ENCODE measurements around the gene TNFRSF1A.
A peak's percentile ranks its signal among the peaks of the same experiment; 100 is the strongest.

The TNFRSF1A gene

DNA sequence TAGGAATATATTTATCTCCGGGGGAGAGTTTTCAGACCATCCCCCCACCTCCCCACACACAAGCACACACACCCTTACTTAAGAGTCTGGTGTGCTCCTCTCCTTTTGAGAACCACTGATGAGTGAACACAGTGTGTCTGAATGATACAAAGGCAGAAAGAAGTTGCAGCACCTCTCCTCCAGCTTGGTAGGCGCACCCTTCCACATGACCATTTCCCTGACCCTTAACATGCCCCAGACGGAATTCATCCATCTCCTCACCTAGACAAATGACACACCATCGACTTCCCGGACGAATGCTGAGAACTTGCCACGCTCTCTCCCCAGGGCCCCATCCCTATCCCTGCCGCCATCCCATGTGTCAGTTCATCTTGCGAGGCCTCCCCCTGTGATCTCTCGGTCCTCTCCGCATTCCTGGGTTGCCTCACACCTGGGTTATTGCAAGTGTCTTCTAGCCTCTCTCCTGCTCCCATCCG lies 3.9 kb downstream of the TNFRSF1A start:
- DNase-seq (ENCODE audit: low read depth in 1 of 2, low spot score in 1 of 2): no peak

DNA sequence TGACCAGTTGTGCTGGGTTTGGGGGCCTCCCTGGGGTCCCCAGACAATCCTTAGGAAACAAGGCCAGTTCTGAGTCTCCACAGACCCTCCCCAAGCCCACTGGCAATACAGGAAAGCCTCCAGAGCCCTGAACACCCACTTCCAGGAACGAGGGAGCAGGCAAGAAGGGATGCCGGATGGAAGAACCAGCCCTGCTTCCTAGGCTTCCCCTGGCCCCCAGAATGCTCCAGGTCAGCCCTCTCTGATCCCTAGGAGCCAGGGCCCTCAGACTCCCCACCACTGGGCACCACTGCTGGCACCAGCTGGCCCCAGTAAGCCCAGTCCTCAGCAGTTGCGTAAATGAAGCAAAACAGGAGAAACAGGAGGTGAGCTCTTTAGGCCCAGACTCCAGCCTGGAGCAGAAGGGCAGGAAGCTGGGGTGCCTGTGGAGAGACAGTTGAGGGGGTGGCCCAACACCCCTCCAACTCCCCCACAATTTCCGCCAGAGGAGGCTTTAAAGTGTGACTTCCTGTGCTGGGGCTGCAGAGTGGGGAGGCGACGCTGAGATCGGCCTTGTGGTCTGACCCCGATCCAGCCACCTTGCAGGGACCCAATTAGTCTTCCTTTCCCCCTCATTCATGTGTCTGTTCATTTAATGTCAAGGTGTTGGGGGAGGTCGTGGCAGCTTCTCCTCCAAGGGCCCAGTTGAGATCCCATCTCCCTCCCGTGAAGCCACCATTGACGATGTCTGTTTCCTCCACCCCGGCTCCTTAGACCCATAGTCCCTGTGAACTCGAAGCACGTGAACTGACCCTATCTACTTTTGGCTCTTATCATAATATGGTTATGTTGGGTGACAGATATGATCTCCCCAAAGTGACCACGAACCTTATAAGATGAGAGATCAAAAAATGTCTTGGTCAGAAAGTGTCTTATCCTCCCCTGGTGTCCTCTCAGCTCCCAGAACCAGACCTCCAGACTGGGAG lies 4.7 kb downstream of the TNFRSF1A start:
- DNase-seq (ENCODE audit: low read depth in 1 of 2, low spot score in 1 of 2): no peak

DNA sequence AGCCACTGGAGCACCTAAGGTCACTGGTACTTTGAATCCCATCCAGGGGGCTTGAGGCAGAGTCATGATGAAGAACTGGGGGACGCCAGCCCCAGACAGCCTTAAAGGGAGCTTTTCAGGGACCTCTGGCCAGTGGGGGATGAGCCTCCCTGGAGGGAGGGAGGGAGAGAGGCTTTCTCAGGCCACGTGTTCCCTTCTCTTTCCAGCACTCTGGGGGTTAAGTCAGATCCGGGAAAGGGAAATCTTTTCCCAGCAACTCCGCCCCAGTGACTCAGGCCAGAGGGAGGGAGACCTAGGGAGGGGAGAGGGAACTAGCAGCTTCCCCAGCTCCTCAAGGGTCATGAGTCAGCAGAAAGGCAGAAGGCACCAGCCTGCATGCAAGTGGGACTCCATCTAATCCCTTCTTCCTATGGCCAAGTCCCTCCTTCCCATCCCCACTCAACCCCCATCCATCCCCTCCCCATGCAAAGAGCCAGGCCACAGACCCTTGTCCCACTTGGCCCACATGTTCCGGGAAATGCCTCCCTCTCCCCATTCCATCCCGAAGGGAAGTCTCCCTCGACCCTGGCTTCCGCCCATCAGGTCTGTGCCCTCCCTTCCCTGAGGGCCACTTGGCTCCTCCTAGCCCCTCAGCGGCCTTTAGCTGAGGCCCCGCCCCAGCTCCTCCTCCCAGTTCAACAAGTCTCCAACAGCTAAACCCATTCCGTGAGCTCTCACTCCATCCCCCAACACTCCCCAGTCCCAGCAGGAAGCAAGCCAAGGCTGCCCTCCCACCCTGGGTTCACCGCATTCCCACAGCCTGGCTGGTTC lies 5.6 kb downstream of the TNFRSF1A start:
- DNase-seq (ENCODE audit: low read depth in 1 of 2, low spot score in 1 of 2): peak in 1 of 2 donors; percentile 39

DNA sequence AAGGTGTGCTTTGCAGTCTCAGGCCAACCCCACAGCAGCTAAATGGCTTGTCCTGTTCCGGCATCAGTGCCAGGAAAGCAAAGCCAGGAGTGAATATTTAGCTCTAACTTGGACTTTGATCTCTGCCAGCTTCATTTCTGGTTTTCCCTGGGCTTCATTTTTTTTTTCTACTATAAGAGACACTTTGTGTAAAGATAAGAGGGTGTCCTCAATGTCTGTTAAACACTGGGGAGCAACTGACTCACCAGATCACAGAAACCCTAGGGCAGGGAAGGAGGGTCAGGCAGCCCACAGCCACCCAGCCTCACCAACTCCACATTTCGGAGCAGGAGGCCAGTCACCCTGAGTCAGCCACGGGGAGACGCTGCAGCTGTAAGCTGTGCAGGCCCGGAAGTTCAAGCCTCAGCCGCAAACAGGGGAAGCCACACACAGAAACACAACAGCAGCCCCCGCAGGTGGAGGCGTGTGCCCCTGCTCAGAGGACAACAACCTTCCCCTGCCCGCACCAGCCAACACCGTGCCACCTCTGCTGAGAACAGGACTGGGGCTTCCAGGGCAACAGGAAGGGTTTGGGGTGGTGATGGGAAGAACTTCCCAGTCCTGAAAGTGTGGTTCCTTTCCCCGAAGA lies 6.3 kb downstream of the TNFRSF1A start:
- peak; percentile 61 to 86 for DNase-seq (ENCODE audit: low read depth in 1 of 2, low spot score in 1 of 2)

DNA sequence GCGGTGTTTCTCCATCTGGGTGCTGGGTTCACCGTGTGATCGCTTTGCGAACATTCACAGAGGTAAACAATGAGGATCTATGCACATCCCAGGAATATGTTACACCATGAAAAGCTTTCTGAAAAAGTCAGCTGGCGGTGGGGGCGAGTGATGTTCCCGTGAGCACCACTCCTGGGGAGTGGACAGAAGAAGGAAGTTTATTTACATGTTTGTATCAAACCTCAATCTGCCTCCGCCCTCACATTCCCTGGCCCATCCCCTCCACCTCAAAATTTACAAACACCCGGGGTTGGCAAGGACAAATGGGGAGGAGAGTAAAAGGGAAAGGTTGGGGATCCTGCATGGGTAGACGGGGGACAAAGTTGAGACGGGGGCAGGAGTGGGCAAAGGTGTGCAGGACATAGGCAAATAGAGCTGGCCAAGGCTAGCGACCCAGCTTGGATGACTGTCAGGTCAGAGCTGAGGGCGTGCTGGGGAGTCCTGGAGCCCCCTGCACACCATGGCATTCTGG lies 6.9 kb downstream of the TNFRSF1A start:
- DNase-seq (ENCODE audit: low read depth in 1 of 2, low spot score in 1 of 2): no peak

DNA sequence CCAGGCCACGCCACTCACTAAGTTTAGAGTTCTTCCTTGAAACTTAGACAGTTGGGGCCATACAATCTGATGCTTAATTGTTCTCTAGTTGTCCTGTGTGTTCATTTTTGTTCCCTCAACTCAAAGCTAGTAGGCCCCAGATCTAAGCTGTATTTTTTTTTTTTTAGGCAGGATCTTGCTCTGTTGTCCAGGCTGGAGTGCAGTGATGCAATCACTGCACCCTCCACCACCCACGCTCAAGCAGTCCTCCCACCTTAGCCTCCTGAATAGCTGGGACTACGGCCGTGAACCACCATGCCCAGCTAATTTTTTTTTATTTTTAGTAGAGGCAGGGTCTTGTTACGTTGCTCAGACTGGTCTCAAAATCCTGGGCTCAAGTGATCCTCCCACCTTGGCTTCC lies 7.5 kb downstream of the TNFRSF1A start:
- DNase-seq (ENCODE audit: low read depth in 1 of 2, low spot score in 1 of 2): no peak

DNA sequence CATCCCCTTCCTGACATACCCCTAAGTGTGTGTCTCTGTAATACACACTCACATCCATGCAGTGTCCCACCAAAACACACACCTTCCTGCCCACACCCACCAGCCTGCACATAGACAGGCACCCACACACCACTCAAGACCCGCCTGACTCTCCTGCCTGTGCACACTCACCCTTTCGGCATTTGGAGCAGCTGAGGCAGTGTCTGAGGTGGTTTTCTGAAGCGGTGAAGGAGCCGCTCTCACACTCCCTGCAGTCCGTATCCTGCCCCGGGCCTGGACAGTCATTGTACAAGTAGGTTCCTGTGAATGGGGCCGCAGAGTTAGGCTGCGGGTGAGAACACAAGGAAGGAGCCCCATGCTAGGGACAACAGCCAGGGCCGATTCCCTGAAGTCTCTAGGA lies 8.3 kb downstream of the TNFRSF1A start:
- DNase-seq (ENCODE audit: low read depth in 1 of 2, low spot score in 1 of 2): no peak

DNA sequence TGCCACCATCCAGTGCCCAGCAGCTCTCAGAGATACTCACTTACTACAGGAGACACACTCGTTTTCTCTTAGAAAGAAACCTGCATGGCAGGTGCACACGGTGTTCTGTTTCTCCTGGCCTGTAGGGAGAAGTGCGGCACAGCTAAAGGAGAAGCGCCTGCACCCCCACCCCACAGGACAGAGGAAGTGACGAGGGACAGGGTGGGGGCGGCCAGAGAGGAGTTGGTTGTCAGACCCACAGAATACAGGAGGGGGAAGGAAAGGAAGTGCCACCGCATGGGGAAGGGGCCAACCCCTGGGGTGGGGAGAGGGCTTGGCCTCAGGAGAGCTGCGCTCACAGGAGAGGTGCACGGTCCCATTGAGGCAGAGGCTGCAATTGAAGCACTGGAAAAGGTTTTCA lies 8.8 kb downstream of the TNFRSF1A start:
- no peak for DNase-seq (ENCODE audit: low read depth in 1 of 2, low spot score in 1 of 2)

DNA sequence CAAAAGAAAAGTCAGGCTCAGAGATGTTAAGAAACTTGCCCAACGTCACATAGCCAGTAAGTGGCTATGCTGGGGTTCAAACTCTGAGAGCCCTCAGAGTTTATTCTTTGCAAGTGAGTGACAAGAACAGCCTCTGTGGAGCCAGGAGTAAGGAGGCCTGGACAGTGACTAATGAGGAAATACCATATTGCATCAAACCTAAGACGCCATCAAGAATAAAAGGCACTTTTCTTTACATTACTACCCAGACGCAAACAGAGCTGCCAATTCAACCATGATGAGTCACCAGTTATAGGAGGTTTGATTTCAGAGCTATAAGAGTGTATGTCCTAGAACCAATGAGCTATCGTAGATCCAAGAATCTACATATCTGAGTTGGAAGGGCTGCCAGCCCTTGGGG lies 9.4 kb downstream of the TNFRSF1A start:
- DNase-seq (ENCODE audit: low read depth in 1 of 2, low spot score in 1 of 2): no peak

DNA sequence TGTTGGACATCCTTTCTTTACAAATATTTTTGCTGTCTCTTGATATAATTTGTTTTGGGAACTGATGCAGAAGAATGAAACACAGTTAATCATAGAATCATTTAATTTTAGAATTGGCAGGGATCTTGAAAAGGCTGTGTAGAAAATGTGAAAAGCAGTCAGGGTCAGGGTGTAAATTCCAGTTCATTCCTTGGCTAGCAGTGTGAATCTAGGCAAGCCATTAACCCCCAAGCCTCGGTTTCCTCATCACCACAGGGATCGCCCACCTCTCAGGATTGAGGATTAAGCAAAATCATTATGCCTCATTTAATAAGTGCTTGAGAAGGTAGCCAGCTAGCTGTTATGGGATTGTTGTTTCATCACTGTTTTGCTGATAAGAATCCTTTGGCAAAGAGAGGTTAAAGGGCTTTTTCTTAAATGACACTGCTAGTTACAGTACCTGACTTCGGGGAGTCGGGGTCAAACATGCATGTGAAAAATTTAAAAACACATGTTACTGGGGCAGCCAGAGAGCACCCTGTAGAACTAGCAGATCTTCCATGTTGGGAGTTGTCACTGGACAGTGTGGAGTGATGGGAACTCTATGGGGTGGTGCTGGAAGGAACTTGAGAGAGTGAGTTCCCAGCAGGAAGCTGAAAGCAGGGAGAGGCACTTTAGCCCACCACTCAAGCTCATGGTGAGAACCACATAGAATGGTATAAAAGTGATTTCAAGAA lies 10.7 kb downstream of the TNFRSF1A start:
- DNase-seq (ENCODE audit: low read depth in 1 of 2, low spot score in 1 of 2): no peak

DNA sequence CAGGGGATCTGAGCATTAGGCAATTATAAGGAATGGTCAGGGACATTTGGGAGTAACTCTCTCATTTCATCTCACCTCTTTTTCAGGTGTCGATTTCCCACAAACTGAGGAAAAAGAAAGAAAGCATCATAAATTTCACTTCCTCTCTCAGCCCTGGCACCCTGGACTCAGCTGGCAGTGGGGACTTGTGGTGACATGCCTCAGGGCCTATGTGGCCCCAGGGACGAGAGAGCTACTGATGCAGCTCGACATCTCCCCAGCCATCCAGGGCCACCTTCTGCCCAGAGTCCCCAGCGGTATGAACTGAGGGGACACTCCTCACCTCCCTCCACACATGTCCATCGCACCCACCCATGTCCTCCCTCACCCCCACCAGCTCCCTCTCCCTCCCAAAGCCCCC lies 11.7 kb downstream of the TNFRSF1A start:
- no peak for DNase-seq (ENCODE audit: low read depth in 1 of 2, low spot score in 1 of 2)

DNA sequence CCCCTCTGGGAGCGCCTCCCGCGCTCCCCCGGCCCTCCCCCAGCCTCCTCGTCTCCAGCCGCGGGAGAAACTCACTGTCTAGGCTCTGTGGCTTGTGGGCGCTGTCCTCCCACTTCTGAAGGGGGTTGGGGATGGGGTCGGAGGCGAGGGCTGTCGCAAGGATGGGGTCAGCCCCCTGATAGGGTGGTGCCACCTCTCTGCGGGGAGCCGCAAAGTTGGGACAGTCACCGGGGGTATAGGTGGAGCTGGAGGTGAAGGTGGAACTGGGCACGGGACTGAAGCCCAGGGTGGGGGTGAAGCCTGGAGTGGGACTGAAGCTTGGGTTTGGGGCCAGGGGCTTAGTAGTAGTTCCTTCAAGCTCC lies 12.2 kb downstream of the TNFRSF1A start:
- no peak for DNase-seq (ENCODE audit: low read depth in 1 of 2, low spot score in 1 of 2)

DNA sequence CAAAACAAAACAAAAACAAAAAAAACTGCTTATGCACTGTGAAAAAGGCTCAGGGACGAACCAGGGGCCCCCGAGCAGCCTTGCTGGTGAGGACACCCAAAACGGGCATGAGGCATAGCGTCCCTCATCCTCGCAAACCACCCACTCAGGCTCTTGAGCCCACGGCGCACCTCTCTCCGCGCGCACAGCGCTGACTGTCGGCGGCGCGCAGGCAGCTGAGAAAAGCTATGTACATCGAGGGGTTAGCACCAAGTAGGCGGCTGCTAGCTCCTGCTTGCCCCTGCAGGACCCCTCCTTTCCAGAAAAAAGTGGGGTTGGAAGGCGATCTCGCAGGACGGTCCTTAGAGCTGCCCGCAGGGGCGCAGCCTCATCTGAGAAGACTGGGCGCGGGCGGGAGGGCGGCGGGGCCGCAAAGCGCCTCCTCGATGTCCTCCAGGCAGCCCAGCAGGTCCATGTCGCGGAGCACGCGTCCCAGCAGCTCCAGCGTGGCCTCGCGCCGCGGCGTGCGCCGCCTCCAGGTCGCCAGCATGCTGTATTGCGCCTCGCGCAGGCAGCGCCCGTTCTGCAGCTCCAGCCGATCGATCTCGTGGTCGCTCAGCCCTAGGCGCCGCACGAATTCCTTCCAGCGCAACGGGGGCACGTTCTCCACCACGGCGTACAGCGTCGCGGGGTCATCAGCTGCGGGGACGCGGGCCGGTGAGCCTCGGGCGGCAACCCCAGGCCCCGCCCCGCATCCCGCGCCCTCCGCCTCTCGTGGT lies 12.8 kb downstream of the TNFRSF1A start:
- DNase-seq (ENCODE audit: low read depth in 1 of 2, low spot score in 1 of 2): no peak

DNA sequence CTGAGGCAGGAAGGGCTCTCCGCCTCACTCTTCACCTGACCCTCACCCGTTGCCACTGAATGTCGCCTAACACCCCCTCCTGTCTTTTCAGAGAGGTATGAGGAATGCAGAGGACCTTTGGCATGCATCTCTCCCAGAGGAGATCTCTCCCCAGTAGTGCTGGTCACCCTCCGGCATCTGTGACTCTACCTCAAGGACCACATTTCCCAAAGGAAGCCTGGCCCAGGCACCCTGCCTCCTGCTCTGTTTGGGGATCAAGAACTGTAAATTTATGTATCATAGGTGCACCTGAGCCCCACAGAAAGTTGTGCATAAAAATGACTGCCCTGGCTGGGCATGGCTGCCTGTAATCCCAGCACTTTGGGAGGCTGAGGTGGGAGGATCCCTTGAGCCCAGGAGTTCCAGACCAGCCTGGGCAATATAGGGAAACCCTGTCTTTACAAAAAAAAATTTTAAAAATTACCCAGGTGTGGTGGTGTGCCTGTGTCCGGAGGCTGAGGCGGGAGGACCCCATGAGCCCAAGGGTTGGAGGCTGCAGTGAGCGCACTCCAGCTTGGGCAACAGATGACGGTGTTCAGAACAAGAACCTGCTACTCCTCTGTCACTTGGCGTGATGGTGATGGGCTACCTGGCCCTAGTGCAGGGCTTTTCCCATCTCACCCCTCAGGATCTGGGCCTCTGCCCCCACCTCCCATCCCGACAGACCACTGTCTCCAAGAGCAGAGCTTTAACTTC lies 13.7 kb downstream of the TNFRSF1A start:
- no peak for DNase-seq (ENCODE audit: low read depth in 1 of 2, low spot score in 1 of 2)

DNA sequence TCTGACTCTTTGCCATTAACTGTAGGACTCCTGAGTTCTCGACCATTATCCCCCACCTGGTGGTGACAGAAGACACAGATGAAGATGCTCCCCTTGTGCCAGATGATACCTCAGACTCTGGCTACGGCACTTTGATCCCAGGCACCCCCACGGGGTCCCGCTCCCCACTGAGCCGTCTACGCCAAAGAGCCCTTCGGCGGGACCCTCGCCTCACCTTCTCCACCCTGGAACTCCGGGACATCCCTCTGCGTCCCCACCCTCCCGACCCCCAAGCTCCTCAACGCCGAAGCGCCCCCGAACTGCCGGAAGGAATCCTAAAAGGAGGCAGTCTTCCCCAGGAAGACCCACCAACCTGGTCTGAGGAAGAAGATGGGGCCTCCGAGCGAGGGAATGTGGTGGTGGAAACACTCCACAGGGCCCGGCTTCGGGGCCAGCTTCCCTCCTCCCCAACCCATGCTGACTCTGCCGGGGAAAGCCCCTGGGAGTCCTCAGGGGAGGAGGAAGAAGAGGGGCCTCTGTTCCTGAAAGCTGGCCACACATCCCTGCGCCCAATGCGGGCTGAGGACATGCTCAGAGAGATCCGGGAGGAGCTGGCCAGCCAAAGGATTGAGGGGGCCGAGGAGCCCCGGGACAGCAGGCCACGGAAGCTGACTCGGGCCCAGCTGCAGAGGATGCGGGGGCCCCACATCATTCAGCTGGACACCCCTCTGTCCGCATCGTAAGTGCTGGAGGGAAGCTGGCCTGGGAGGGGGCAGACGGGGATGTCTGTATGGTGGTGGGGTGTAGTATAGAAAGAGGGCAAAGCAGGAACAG lies 14.4 kb downstream of the TNFRSF1A start:
- no peak for DNase-seq (ENCODE audit: low read depth in 1 of 2, low spot score in 1 of 2)

DNA sequence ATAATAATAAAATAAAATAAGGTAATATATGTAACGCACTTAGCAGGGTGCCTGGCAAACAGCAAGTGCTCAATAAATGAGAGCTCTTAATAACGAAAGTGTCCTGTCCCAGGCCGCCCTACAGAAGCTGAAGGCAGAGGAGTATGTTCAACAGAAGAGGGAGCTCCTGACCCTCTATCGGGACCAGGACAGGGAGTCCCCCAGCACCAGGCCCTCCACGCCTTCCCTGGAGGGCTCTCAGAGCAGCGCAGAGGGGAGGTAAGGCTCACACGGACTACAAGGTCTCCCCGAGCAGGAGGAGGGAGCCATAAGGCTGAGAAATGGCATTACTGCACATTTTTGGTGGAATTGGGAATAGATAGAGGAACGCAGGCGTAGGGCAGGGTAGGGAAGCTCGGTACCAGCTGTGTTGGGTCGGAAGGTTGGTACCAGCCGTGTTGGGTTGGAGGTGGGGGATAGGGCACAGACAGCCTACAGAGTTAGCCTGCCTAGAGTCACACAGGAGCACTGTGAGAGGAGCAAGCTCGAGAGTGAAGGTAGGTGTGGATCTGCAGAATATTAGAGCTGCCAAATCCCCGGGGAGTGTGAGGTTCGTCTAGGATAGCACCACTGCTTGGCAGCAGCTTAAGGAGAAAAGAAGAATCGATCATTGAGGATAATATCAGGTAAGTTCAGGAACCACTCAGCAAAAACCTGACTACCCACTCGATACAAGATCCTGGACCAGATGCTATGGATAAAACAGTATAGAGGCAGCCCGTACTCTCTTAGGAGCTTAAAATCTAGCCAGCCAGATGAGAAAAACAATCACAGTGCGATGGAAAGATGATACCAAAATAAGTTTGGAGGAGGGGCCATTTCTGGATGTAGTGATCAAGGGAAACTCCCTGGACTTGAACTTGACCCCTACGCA lies 15.3 kb downstream of the TNFRSF1A start:
- DNase-seq (ENCODE audit: low read depth in 1 of 2, low spot score in 1 of 2): no peak

DNA sequence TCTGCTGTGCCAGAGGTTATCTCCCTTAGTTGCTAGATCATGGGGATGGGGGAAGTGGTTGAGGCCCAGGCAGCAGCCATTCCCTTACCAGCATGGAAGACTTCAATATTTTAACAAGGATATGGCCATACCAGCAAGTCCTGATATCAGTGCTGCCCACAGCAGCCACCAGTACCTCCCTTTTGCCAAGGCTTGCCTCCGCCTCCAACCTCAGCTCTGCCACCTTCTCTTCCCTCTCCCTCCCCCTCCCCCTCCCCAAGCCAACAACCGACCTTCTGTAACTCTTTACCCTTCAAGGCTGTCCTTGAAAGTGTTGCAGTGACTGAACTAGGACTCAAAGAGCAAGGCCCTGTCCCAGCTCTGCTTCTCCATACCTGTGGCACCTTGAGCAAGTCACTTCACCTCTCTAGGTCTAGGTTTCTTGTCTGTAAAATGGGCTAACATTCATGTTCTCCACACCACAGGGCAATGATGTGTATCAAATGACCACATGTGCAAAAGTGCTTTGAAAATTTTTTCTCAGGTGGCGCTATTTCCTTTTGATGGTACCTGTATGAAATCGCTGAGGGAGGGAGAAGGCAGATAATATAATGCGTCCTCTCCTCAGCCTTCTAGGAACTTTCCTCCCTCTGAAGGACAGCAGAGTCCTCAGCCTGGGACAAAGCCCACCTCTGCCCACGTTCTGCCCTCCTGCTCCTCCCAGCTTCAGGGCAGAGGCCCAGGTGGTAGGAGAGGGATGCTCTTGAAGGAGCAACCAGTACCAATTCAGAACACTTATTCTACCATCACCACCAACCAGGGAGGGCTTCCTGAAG lies 16.7 kb downstream of the TNFRSF1A start:
- DNase-seq (ENCODE audit: low read depth in 1 of 2, low spot score in 1 of 2): no peak
